ENCODE data around the gene TRAPPC8.
"Not testable (repeated sequence)": the region's sequence is repeated elsewhere in the genome, so short reads cannot be mapped to it uniquely, and the experiment has no call there.

GRCh38 chr18:31799257-31799656 is 143.7 kb downstream of the TRAPPC8 start:
- TF ChIP-seq CTCF, POLR2A, EP300 (IDR thresholded peaks at IDR 0.05): not testable (repeated sequence)
